ENCODE results near the gene OR2A42.
"Not testable (repeated sequence)": the region's sequence is repeated elsewhere in the genome, so short reads cannot be mapped to it uniquely, and the experiment has no call there.

DNA sequence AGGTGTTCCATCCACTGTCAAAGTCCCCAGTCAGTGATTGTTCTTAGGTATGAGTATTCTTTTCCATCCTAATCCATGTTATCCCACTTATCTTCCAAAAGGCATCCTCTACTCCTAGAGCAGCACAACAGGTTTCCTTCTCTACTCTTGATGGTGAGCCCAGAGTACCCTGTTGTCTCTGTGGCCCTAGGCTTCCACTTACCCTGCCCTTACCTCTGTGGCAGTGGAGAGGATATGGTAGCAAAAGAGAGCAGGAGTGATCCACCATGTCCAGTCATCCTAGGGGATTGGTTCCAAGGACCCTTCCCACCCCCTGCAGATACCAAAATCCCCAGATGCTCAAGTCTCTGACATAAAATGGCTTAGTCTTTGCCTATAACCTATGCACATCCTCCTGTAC, 22.2 kb downstream of the OR2A42 start:
- not testable (repeated sequence) for TF ChIP-seq EZH2 (IDR thresholded peaks at IDR 0.05; ENCODE audit: insufficient read depth, poor library complexity, severe bottlenecking); EZH2phosphoT487 (IDR thresholded peaks at IDR 0.05; ENCODE audit: insufficient read depth, low read depth)
